ENCODE measurements around the gene ENO2. TPM values are rescaled to one million over a fixed set of nuclear protein-coding genes. Genes with fewer than 3 reads are reported as not detected.

ENO2 gene
- polyA plus RNA-seq, 1 of the 3 experiments (the other 2 are of a cell fraction): 50.6 TPM

- 82% methylated on average over 7 of the region's 7 CpGs for WGBS (ENCODE audit: low lambda C conversion rate)
- peaks cover 11 to 14% of the 10 kb centered on the region in 2 experiments; a peak in 3 of 4 replicates for H3K4me1 ChIP-seq (ENCODE audit: control insufficient read depth in 1 of 2, insufficient read depth in 2 of 2, low read depth in 1 of 2, low read length in 1 of 2)
- H3K36me3 ChIP-seq (replicated peaks in 1 of 2; ENCODE audit: control insufficient read depth in 1 of 2, insufficient read depth in 2 of 2, low read length in 1 of 2): peaks cover 6 to 11% of the 10 kb centered on the region in 2 experiments
- no peak overlapping the region; a peak in 1 of 4 replicates for H3K27ac ChIP-seq (ENCODE audit: low read depth in 2 of 2, low read length in 1 of 2)
- no peaks in the 10 kb centered on the region for H3K9me3 ChIP-seq
- H3K27me3 ChIP-seq (ENCODE audit: insufficient read depth): no peaks in the 10 kb centered on the region
- H3K9ac ChIP-seq: no peak overlapping the region
- H4K20me1 ChIP-seq (ENCODE audit: insufficient read depth): no peaks in the 10 kb centered on the region
- H3K4me2 ChIP-seq: no peak overlapping the region
- CTCF ChIA-PET: interaction anchor here (1.2 to 8.2 kb wide), 5 partner anchors 17 to 51 kb away, joined by 3 to 134 read pairs (median 7); partner anchors contain the start of genes C12orf57 and SPSB2
- H3K9me2 ChIP-seq: no peaks in the 10 kb centered on the region
- H3K4me3 ChIP-seq (ENCODE audit: low read depth in 2 of 2, low read length in 1 of 2): no peak overlapping the region
- DNase-seq: no peak
- peaks cover 13% of the 10 kb centered on the region; the same call in 1 of the 2 replicates for H3K79me2 ChIP-seq (ENCODE audit: insufficient read depth)
- H2AFZ ChIP-seq (ENCODE audit: low read depth): no peak overlapping the region
- no peak for TF ChIP-seq GABPA (IDR thresholded peaks at IDR 0.05; ENCODE audit: low read depth)
- TF ChIP-seq TEAD4 (IDR thresholded peaks at IDR 0.05; ENCODE audit: borderline replicate concordance, insufficient read depth): no peak
- TF ChIP-seq TAF1 (IDR thresholded peaks at IDR 0.05; ENCODE audit: borderline replicate concordance, low read depth, low read length): no peak
- TF ChIP-seq MXI1 (IDR thresholded peaks at IDR 0.05; ENCODE audit: low read depth, low read length): no peak
- TF ChIP-seq NRF1 (IDR thresholded peaks at IDR 0.05; ENCODE audit: low read depth, low read length): no peak
- no peak for TF ChIP-seq FOXM1 (IDR thresholded peaks at IDR 0.05; ENCODE audit: low read depth)
- TF ChIP-seq FOSL2 (IDR thresholded peaks at IDR 0.05; ENCODE audit: borderline replicate concordance, low read depth): no peak
- no peak for TF ChIP-seq ELF1 (IDR thresholded peaks at IDR 0.05)
- TF ChIP-seq, protein P1, sequence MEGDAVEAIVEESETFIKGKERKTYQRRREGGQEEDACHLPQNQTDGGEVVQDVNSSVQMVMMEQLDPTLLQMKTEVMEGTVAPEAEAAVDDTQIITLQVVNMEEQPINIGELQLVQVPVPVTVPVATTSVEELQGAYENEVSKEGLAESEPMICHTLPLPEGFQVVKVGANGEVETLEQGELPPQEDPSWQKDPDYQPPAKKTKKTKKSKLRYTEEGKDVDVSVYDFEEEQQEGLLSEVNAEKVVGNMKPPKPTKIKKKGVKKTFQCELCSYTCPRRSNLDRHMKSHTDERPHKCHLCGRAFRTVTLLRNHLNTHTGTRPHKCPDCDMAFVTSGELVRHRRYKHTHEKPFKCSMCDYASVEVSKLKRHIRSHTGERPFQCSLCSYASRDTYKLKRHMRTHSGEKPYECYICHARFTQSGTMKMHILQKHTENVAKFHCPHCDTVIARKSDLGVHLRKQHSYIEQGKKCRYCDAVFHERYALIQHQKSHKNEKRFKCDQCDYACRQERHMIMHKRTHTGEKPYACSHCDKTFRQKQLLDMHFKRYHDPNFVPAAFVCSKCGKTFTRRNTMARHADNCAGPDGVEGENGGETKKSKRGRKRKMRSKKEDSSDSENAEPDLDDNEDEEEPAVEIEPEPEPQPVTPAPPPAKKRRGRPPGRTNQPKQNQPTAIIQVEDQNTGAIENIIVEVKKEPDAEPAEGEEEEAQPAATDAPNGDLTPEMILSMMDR (IDR thresholded peaks at IDR 0.05): no peak
- no peak for TF ChIP-seq JUND (IDR thresholded peaks at IDR 0.05)
- no peak for TF ChIP-seq PBX3 (IDR thresholded peaks at IDR 0.05)
- TF ChIP-seq YY1 (IDR thresholded peaks at IDR 0.05; ENCODE audit: low read depth): no peak
- TF ChIP-seq NFIC (IDR thresholded peaks at IDR 0.05; ENCODE audit: borderline replicate concordance): no peak
- no peak for TF ChIP-seq CHD2 (IDR thresholded peaks at IDR 0.05; ENCODE audit: low read length, partially characterized antibody)
- TF ChIP-seq POLR2AphosphoS5 (IDR thresholded peaks at IDR 0.05; ENCODE audit: low read depth, low read length): no peak
- peaks cover 5% of the 10 kb centered on the region for H3F3A ChIP-seq (replicated peaks; ENCODE audit: insufficient read depth)
- POLR2A ChIA-PET: interaction anchor here (2.2 kb wide), 1 partner anchor 24 kb away, joined by 6 read pairs; the partner anchor contains the start of genes C12orf57 and RNU7-1
These were observed 5.2 kb downstream of the ENO2 start for GRCh38 chr12:6919588-6919987.

DNA sequence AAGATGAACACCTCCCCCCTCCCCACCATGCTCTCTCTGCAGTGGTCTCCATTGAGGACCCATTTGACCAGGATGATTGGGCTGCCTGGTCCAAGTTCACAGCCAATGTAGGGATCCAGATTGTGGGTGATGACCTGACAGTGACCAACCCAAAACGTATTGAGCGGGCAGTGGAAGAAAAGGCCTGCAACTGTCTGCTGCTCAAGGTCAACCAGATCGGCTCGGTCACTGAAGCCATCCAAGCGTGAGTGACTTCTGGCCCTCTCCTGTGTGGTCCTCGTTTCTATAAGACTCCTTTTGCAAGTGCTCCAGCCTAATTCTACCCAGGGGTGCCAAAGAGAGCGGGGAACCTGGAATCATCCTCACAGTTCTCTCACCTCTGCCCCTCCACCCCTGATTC is 7.2 kb downstream of the ENO2 start:
- Histone ChIP-seq H3K9ac (no peak overlapping the region), H3F3A (replicated peaks; ENCODE audit: insufficient read depth) (peaks cover 25% of the 10 kb centered on the region), H3K4me1 (ENCODE audit: control insufficient read depth in 1 of 2, insufficient read depth in 2 of 2, low read depth in 1 of 2, low read length in 1 of 2) (peaks cover 22 to 24% of the 10 kb centered on the region in 2 experiments; a peak in 3 of 4 replicates), H3K9me3 (no peaks in the 10 kb centered on the region), H3K27ac (ENCODE audit: low read depth in 2 of 2, low read length in 1 of 2) (no peak overlapping the region), H3K4me2 (no peak overlapping the region), H3K27me3 (ENCODE audit: insufficient read depth) (no peaks in the 10 kb centered on the region), H3K36me3 (replicated peaks in 1 of 2; ENCODE audit: control insufficient read depth in 1 of 2, insufficient read depth in 2 of 2, low read length in 1 of 2) (peaks cover 6 to 9% of the 10 kb centered on the region in 2 experiments), H3K4me3 (ENCODE audit: low read depth in 2 of 2, low read length in 1 of 2) (no peak overlapping the region), H4K20me1 (ENCODE audit: insufficient read depth) (no peaks in the 10 kb centered on the region), H3K79me2 (ENCODE audit: insufficient read depth) (peaks cover 3% of the 10 kb centered on the region; the same call in 1 of the 2 replicates), H3K9me2 (no peaks in the 10 kb centered on the region), H2AFZ (ENCODE audit: low read depth) (no peak overlapping the region)
- ChIA-PET CTCF (interaction anchor here (1.3 to 8.2 kb wide), 5 partner anchors 16 to 49 kb away, joined by 3 to 134 read pairs (median 5); partner anchors contain the start of genes C12orf57, RNU7-1 and SPSB2), POLR2A (interaction anchor here (0.9 to 1.4 kb wide), 4 partner anchors 9 to 40 kb away, joined by 3 to 5 read pairs (median 3); no protein-coding TSS in a partner anchor)
- TF ChIP-seq JUND (IDR thresholded peaks at IDR 0.05) (no peak), USF2 (IDR thresholded peaks at IDR 0.05; ENCODE audit: borderline replicate concordance, low read depth, low read length) (no peak), TEAD4 (IDR thresholded peaks at IDR 0.05; ENCODE audit: borderline replicate concordance, insufficient read depth) (no peak), CHD2 (IDR thresholded peaks at IDR 0.05; ENCODE audit: low read length, partially characterized antibody) (no peak), GATA2 (CRISPR knock-in tag; IDR thresholded peaks at IDR 0.05) (no peak)
- TF ChIP-seq, protein P2, sequence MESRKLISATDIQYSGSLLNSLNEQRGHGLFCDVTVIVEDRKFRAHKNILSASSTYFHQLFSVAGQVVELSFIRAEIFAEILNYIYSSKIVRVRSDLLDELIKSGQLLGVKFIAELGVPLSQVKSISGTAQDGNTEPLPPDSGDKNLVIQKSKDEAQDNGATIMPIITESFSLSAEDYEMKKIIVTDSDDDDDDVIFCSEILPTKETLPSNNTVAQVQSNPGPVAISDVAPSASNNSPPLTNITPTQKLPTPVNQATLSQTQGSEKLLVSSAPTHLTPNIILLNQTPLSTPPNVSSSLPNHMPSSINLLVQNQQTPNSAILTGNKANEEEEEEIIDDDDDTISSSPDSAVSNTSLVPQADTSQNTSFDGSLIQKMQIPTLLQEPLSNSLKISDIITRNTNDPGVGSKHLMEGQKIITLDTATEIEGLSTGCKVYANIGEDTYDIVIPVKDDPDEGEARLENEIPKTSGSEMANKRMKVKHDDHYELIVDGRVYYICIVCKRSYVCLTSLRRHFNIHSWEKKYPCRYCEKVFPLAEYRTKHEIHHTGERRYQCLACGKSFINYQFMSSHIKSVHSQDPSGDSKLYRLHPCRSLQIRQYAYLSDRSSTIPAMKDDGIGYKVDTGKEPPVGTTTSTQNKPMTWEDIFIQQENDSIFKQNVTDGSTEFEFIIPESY (IDR thresholded peaks at IDR 0.05; ENCODE audit: borderline replicate concordance, low read depth): no peak
- 89% methylated on average over 7 of the region's 7 CpGs for WGBS (ENCODE audit: low lambda C conversion rate)
- DNase-seq: no peak

Data from SK-N-SH (cell line).